Measurements from ENCODE around the gene CLMN. TPM values are rescaled to one million over a fixed set of nuclear protein-coding genes. Genes with fewer than 3 reads are reported as not detected.

The CLMN gene
- total RNA-seq, 1 experiment from 2014 or later: 111 TPM

DNA sequence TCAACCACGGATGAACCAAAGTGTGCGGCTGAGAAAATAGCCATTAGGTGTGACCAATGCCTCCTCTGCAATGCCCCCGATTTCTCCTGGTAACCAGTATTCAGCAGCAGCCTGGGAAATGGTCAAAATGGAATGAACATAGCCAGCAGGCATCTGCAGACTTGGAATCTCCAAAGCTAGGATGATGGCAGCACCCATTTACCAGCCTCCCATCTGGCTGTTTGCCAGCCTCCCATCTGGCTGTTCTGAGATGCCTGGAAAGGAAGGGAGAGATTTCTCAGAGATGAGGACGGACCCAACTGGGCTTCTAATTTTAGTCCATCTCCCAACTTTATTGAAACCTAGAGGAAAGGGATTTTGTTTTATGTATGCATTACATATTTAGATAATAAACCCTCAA, 16.2 kb downstream of the CLMN start:
- no peaks in the 10 kb centered on the region for H3K27me3 Mint-ChIP-seq (ENCODE audit: unreplicated experiment)
- peaks cover 74% of the 10 kb centered on the region for H3K4me1 Mint-ChIP-seq (ENCODE audit: low read depth, unreplicated experiment)
- H3K4me3 Mint-ChIP-seq (ENCODE audit: low read depth, unreplicated experiment): no peak overlapping the region
- TF ChIP-seq, protein P1, sequence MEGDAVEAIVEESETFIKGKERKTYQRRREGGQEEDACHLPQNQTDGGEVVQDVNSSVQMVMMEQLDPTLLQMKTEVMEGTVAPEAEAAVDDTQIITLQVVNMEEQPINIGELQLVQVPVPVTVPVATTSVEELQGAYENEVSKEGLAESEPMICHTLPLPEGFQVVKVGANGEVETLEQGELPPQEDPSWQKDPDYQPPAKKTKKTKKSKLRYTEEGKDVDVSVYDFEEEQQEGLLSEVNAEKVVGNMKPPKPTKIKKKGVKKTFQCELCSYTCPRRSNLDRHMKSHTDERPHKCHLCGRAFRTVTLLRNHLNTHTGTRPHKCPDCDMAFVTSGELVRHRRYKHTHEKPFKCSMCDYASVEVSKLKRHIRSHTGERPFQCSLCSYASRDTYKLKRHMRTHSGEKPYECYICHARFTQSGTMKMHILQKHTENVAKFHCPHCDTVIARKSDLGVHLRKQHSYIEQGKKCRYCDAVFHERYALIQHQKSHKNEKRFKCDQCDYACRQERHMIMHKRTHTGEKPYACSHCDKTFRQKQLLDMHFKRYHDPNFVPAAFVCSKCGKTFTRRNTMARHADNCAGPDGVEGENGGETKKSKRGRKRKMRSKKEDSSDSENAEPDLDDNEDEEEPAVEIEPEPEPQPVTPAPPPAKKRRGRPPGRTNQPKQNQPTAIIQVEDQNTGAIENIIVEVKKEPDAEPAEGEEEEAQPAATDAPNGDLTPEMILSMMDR (IDR thresholded peaks at IDR 0.05; ENCODE audit: unreplicated experiment): no peak
- no TSS peak for BruUV-seq (replicated peaks)
- DNase-seq: no peak
- CTCF ChIA-PET: no interaction called here
- intact Hi-C loops (cut with micrococcal nuclease; ENCODE audit: unreplicated experiment): no loop called here
- no peaks in the 10 kb centered on the region for H3K9me3 Mint-ChIP-seq (ENCODE audit: low read depth, unreplicated experiment)
- peaks cover 3% of the 10 kb centered on the region for H3K36me3 Mint-ChIP-seq (ENCODE audit: insufficient read depth, unreplicated experiment)
- no peak overlapping the region for H3K27ac Mint-ChIP-seq (ENCODE audit: unreplicated experiment)

DNA sequence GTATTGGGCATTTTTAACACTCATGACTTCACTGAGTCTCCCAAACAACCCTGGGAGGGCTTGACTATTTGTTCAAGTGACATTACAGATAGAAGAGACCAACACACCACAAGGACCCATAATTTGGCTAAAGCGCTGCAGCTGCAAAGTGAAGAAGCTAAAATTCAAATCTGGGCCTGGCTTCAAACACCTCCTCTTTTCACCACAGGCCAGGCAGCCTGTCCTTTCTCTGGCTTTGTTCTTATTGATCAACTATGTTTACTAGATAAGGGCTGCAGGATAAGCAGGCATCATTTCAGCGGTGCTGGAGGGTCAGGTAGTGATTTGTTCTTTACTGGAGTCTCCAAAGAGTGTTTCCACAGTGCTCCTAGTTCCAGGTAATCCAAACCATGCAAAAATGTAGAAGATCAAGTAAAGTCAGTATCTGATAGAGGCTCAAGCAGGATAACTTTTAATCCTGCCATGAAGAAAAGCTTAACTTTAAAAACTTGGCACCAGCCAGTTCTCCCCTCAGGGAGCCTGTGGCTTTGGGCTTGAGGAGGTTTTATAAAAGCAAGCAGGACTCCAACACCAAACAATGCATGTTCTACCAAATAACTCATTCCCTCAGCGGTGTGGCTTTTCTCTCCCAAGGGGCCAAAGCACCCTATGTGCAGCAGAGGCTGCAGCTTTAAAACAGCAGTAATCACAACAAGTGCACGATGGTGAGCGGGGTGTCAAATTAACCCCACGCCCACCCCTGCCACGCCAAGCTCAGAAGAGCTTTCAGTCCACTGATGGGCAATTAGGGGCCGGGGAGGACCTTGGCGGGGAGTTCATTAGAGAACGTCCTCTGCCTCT, 16.8 kb downstream of the CLMN start:
- DNase-seq: no peak
- Mint-ChIP-seq H3K4me1 (ENCODE audit: low read depth, unreplicated experiment) (peaks cover 67% of the 10 kb centered on the region), H3K27me3 (ENCODE audit: unreplicated experiment) (no peaks in the 10 kb centered on the region), H3K4me3 (ENCODE audit: low read depth, unreplicated experiment) (no peak overlapping the region), H3K9me3 (ENCODE audit: low read depth, unreplicated experiment) (no peaks in the 10 kb centered on the region), H3K36me3 (ENCODE audit: insufficient read depth, unreplicated experiment) (no peaks in the 10 kb centered on the region), H3K27ac (ENCODE audit: unreplicated experiment) (no peak overlapping the region)
- TF ChIP-seq, protein P1 (IDR thresholded peaks at IDR 0.05; ENCODE audit: unreplicated experiment): no peak
- CTCF ChIA-PET: no interaction called here
- intact Hi-C loops (cut with micrococcal nuclease; ENCODE audit: unreplicated experiment): no loop called here
- no TSS peak for BruUV-seq (replicated peaks)

DNA sequence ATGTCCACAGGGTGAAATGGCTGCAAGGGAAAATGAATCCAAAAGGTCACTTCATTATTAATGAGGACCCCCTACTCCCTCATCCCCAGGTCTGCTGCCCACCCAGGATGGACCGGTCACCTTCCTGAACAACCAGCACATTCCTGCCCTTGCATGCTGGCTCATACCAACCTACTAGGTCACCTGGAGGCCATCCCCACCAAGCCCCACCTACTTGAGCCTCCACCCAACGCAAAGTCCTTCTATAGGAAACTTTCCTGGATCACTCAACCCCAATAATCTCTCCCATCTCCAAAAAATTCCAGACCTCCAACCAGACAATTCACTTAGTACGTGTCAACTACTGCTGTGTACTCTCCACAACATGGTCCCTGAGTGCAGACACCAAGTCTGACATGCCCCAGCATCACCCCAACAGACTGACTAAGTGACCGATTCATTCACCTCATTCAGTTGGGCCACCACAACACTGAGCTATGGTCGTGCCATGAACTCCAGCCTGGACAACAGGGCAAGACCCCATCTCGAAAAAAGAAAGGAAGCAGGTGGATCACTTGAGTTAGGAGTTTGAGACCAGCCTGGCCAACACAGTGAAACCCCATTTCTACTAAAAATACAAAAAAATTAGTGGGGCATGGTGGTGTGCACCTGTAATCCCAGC, 18.1 kb downstream of the CLMN start:
- Mint-ChIP-seq H3K4me3 (ENCODE audit: low read depth, unreplicated experiment) (no peak overlapping the region), H3K9me3 (ENCODE audit: low read depth, unreplicated experiment) (no peaks in the 10 kb centered on the region), H3K27ac (ENCODE audit: unreplicated experiment) (peak overlapping the region; percentile 11), H3K36me3 (ENCODE audit: insufficient read depth, unreplicated experiment) (peaks cover 1% of the 10 kb centered on the region), H3K27me3 (ENCODE audit: unreplicated experiment) (no peaks in the 10 kb centered on the region), H3K4me1 (ENCODE audit: low read depth, unreplicated experiment) (peaks cover 66% of the 10 kb centered on the region)
- TF ChIP-seq, protein P1 (IDR thresholded peaks at IDR 0.05; ENCODE audit: unreplicated experiment): no peak
- BruUV-seq (replicated peaks): no TSS peak
- no peak for DNase-seq
- CTCF ChIA-PET: no interaction called here
- intact Hi-C loops (cut with micrococcal nuclease; ENCODE audit: unreplicated experiment): no loop called here

DNA sequence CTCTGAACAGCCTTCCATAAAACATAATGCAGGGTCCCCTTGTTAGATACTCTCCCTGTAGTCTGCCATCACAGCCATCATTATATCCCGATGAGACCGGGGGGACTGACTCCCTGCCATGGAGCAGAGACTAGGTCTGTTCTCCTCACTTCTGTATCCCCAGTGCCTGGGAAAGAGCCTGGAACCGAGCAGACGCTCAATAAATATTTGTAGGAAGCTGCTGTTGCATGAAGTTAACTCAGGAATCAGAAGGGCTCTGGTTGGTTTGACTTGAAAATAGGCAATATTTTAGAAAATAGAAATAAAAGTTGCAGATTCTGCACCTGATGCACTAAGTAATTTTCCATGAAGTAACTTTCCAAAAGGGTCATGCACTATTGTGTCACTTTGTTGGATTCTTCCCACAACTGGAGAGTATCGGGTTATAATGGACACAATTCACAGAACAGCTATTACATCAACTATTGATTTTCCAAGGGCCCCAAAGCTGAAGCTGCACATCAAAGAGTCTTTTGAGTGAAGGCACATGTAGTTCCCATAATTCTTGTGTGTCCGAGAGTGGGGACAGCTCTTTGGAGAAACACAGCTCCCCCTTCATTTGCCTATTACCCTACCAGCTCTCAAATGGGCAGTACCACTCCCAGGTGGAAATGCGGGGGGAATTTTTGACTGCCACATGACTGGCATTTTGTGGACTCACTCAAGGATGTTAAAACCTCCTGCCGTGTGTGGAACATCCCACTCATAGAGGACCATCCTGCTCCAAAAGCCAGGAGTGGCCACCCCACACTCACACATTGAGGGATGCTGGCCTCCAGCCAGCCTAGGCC, 18.8 kb downstream of the CLMN start:
- no peaks in the 10 kb centered on the region for H3K27me3 Mint-ChIP-seq (ENCODE audit: unreplicated experiment)
- no peak overlapping the region for H3K4me3 Mint-ChIP-seq (ENCODE audit: low read depth, unreplicated experiment)
- DNase-seq: no peak
- H3K9me3 Mint-ChIP-seq (ENCODE audit: low read depth, unreplicated experiment): no peaks in the 10 kb centered on the region
- TF ChIP-seq, protein P1 (IDR thresholded peaks at IDR 0.05; ENCODE audit: unreplicated experiment): no peak
- no TSS peak for BruUV-seq (replicated peaks)
- peaks cover 7% of the 10 kb centered on the region for H3K36me3 Mint-ChIP-seq (ENCODE audit: insufficient read depth, unreplicated experiment)
- CTCF ChIA-PET: no interaction called here
- peaks cover 66% of the 10 kb centered on the region for H3K4me1 Mint-ChIP-seq (ENCODE audit: low read depth, unreplicated experiment)
- peak overlapping the region; percentile 11 for H3K27ac Mint-ChIP-seq (ENCODE audit: unreplicated experiment)
- intact Hi-C loops (cut with micrococcal nuclease; ENCODE audit: unreplicated experiment): no loop called here

Data from Calu3 (cell line).